ENCODE data around the gene STAG1.
"Not testable (repeated sequence)": the region's sequence is repeated elsewhere in the genome, so short reads cannot be mapped to it uniquely, and the experiment has no call there.

Gene STAG1

GRCh38 chr3:136716629-136717028, 35.5 kb downstream of the STAG1 start:
- H3K9ac ChIP-seq (ENCODE audit: low read length) = no peak overlapping the region
- no peaks in the 10 kb centered on the region for H3K9me3 ChIP-seq (ENCODE audit: insufficient read depth, low read length)
- no peak overlapping the region for H3K4me3 ChIP-seq (ENCODE audit: insufficient read depth, low read length, poor library complexity, severe bottlenecking)
- H2AFZ ChIP-seq (ENCODE audit: low read depth, low read length, severe bottlenecking) = no peak overlapping the region
- H3F3A ChIP-seq (ENCODE audit: insufficient read depth) = no peaks in the 10 kb centered on the region; the same call in 1 of the 2 replicates
- no peak for TF ChIP-seq EZH2phosphoT487 (conservative IDR thresholded peaks at IDR 0.05; ENCODE audit: low read length)
- no peak for TF ChIP-seq CTCF (IDR thresholded peaks at IDR 0.05; ENCODE audit: insufficient read depth, low read length, poor library complexity, severe bottlenecking)
- no peaks in the 10 kb centered on the region for H3K9me2 ChIP-seq (replicated peaks; ENCODE audit: insufficient read depth, low read length)
- no peaks in the 10 kb centered on the region for H4K20me1 ChIP-seq (ENCODE audit: low read depth, low read length)
- peaks cover 93% of the 10 kb centered on the region for H3K79me2 ChIP-seq (ENCODE audit: insufficient read depth, low read length)
- no peak overlapping the region for H3K27ac ChIP-seq (ENCODE audit: low read depth, low read length)
- no peak overlapping the region for H3K4me2 ChIP-seq (ENCODE audit: low read depth, low read length, poor library complexity, severe bottlenecking)
- no peaks in the 10 kb centered on the region; the same call in 1 of the 2 replicates for H3K36me3 ChIP-seq (ENCODE audit: low read length)
- H3K27me3 ChIP-seq (ENCODE audit: low read length) = no peaks in the 10 kb centered on the region

- Histone ChIP-seq H3K36me3 (ENCODE audit: low read length) (no peaks in the 10 kb centered on the region; the same call in 1 of the 2 replicates), H3K9ac (ENCODE audit: low read length) (no peak overlapping the region), H3K9me2 (replicated peaks; ENCODE audit: insufficient read depth, low read length) (no peaks in the 10 kb centered on the region), H3K79me2 (ENCODE audit: insufficient read depth, low read length) (peaks cover 93% of the 10 kb centered on the region), H3K4me3 (ENCODE audit: insufficient read depth, low read length, poor library complexity, severe bottlenecking) (no peak overlapping the region), H2AFZ (ENCODE audit: low read depth, low read length, severe bottlenecking) (no peak overlapping the region), H4K20me1 (ENCODE audit: low read depth, low read length) (no peaks in the 10 kb centered on the region), H3K27ac (ENCODE audit: low read depth, low read length) (no peak overlapping the region), H3K27me3 (ENCODE audit: low read length) (no peaks in the 10 kb centered on the region), H3F3A (ENCODE audit: insufficient read depth) (no peaks in the 10 kb centered on the region; the same call in 1 of the 2 replicates), H3K4me2 (ENCODE audit: low read depth, low read length, poor library complexity, severe bottlenecking) (no peak overlapping the region), H3K9me3 (ENCODE audit: insufficient read depth, low read length) (no peaks in the 10 kb centered on the region)
- TF ChIP-seq EZH2phosphoT487 (conservative IDR thresholded peaks at IDR 0.05; ENCODE audit: low read length) = no peak
- TF ChIP-seq CTCF (IDR thresholded peaks at IDR 0.05; ENCODE audit: insufficient read depth, low read length, poor library complexity, severe bottlenecking) = no peak
Observed at GRCh38 chr3:136714020-136714419, 38.2 kb downstream of the STAG1 start.

GRCh38 chr3:136712941-136713340, 39.2 kb downstream of the STAG1 start:
- Histone ChIP-seq H3K27ac (ENCODE audit: low read depth, low read length) (no peak overlapping the region), H3K4me3 (ENCODE audit: insufficient read depth, low read length, poor library complexity, severe bottlenecking) (no peak overlapping the region), H3K79me2 (ENCODE audit: insufficient read depth, low read length) (peaks cover 93% of the 10 kb centered on the region), H3K9me3 (ENCODE audit: insufficient read depth, low read length) (no peaks in the 10 kb centered on the region), H4K20me1 (ENCODE audit: low read depth, low read length) (no peaks in the 10 kb centered on the region), H3K9me2 (replicated peaks; ENCODE audit: insufficient read depth, low read length) (no peaks in the 10 kb centered on the region), H3F3A (ENCODE audit: insufficient read depth) (no peaks in the 10 kb centered on the region; the same call in 1 of the 2 replicates), H3K36me3 (ENCODE audit: low read length) (no peaks in the 10 kb centered on the region), H3K27me3 (ENCODE audit: low read length) (no peaks in the 10 kb centered on the region), H3K4me2 (ENCODE audit: low read depth, low read length, poor library complexity, severe bottlenecking) (no peak overlapping the region), H3K9ac (ENCODE audit: low read length) (no peak overlapping the region), H2AFZ (ENCODE audit: low read depth, low read length, severe bottlenecking) (no peak overlapping the region)
- TF ChIP-seq CTCF (IDR thresholded peaks at IDR 0.05; ENCODE audit: insufficient read depth, low read length, poor library complexity, severe bottlenecking) = no peak
- no peak for TF ChIP-seq EZH2phosphoT487 (conservative IDR thresholded peaks at IDR 0.05; ENCODE audit: low read length)

- not testable (repeated sequence) for H3K9me3 ChIP-seq (ENCODE audit: insufficient read depth, low read length); H4K20me1 ChIP-seq (ENCODE audit: low read depth, low read length); H3K36me3 ChIP-seq (ENCODE audit: low read length); H3K4me2 ChIP-seq (ENCODE audit: low read depth, low read length, poor library complexity, severe bottlenecking); H3K27ac ChIP-seq (ENCODE audit: low read depth, low read length); H3F3A ChIP-seq (ENCODE audit: insufficient read depth); H3K27me3 ChIP-seq (ENCODE audit: low read length); H3K4me3 ChIP-seq (ENCODE audit: insufficient read depth, low read length, poor library complexity, severe bottlenecking); H2AFZ ChIP-seq (ENCODE audit: low read depth, low read length, severe bottlenecking); H3K9ac ChIP-seq (ENCODE audit: low read length); H3K9me2 ChIP-seq (replicated peaks; ENCODE audit: insufficient read depth, low read length)
- H3K79me2 ChIP-seq (ENCODE audit: insufficient read depth, low read length) = peaks cover 93% of the 10 kb centered on the region
Observed at GRCh38 chr3:136711888-136712287, 40.3 kb downstream of the STAG1 start.

Measured in SU-DHL-6 (cell line).